A673 (cell line): ENCODE measurements around the gene DIP2B. TPM values are rescaled to one million over a fixed set of nuclear protein-coding genes. Genes with fewer than 3 reads are reported as not detected.

Source experiments
- BruUV-seq: library from RNA; stranded (reverse); fragments of 400-500 nt; replicated peaks from 2 replicates; lab custom pipeline; 2021; lab: Mats Ljungman, UMichigan
- CTCF ChIA-PET: fragments of 300-600 bp; sonication (Branson Sonifier 250); formaldehyde crosslinking; loops from one replicate; lab custom pipeline; 2022; ENCODE audit warnings: antibody characterized with exemption; lab: Charles Lee
- POLR2A ChIA-PET: fragments of 300-600 bp; sonication (Branson Sonifier 250); formaldehyde crosslinking; loops from one replicate; lab custom pipeline; 2022; ENCODE audit warnings: antibody characterized with exemption; ENCODE audit not compliant: low non-redundant PET; lab: Charles Lee
- DNase-seq: peaks from one replicate; pipeline ENCODE4 v3.0.0-alpha.2; 2015; ENCODE audit warnings: low spot score
- H3K27ac ChIP-seq: fragments of 200-600 bp; sonication (generic); 2 replicates; pipeline ENCODE4 v1.5.1; 2016; ENCODE audit warnings: mixed run types, low read depth, mild to moderate bottlenecking, mixed read lengths, antibody characterized with exemption, low read length; ENCODE audit not compliant: poor library complexity, severe bottlenecking
- H3K27me3 ChIP-seq: fragments of 200-600 bp; sonication (generic); replicated peaks from 2 replicates; pipeline ENCODE4 v1.6.1; 2017; ENCODE audit warnings: mixed run types, low read depth, mild to moderate bottlenecking, mixed read lengths, antibody characterized with exemption, low read length; ENCODE audit not compliant: insufficient read depth, poor library complexity
- H3K36me3 ChIP-seq: fragments of 200-600 bp; sonication (generic); 2 replicates; pipeline ENCODE4 v1.6.1; 2016; ENCODE audit warnings: mixed run types, mild to moderate bottlenecking, mixed read lengths, antibody characterized with exemption, low read length; ENCODE audit not compliant: insufficient read depth, poor library complexity, severe bottlenecking
- H3K4me1 ChIP-seq: fragments of 200-600 bp; sonication (generic); 2 replicates; pipeline ENCODE4 v1.6.1; 2017; ENCODE audit warnings: mixed run types, mild to moderate bottlenecking, mixed read lengths, antibody characterized with exemption, low read length; ENCODE audit not compliant: insufficient read depth, poor library complexity, severe bottlenecking
- H3K4me3 ChIP-seq: fragments of 200-600 bp; sonication (generic); 2 replicates; pipeline ENCODE4 v1.5.1; 2016; ENCODE audit warnings: low read depth, mixed run types, mild to moderate bottlenecking, mixed read lengths, low read length; ENCODE audit not compliant: poor library complexity, severe bottlenecking
- H3K9me3 ChIP-seq: fragments of 200-600 bp; sonication (generic); 2 replicates; pipeline ENCODE4 v1.6.1; 2016; ENCODE audit warnings: mixed run types, low read depth, mild to moderate bottlenecking, mixed read lengths, antibody characterized with exemption, low read length; ENCODE audit not compliant: poor library complexity, severe bottlenecking
- EZH2 ChIP-seq: fragments of 200-600 bp; sonication (generic); IDR thresholded peaks from 2 replicates; pipeline ENCODE4 v1.6.1; 2017; ENCODE audit warnings: borderline replicate concordance, low read depth, mild to moderate bottlenecking, mixed read lengths, antibody characterized with exemption, low read length; ENCODE audit not compliant: poor library complexity, severe bottlenecking
- intact Hi-C: fragments of 100-400 bp; cut with micrococcal nuclease; formaldehyde crosslinking; loops from one replicate; pipeline ENCODE4 v1.10.0; 2022; ENCODE audit not compliant: unreplicated experiment
- total RNA-seq: library from RNA; stranded (reverse); gene quantifications from 2 replicates; pipeline ENCODE4 v1.2.3, GENCODE V29; 2021
- TF ChIP-seq, protein P1 (sequence below): fragments of 300-800, 200-600 bp; sonication (generic); conservative IDR thresholded peaks from 2 replicates; pipeline ENCODE4 v1.5.1; 2017; ENCODE audit warnings: low read depth, mild to moderate bottlenecking, antibody characterized with exemption, low read length, moderate library complexity, mixed read lengths

Gene DIP2B
- total RNA-seq, 1 experiment from 2014 or later = 40.5 TPM

DNA sequence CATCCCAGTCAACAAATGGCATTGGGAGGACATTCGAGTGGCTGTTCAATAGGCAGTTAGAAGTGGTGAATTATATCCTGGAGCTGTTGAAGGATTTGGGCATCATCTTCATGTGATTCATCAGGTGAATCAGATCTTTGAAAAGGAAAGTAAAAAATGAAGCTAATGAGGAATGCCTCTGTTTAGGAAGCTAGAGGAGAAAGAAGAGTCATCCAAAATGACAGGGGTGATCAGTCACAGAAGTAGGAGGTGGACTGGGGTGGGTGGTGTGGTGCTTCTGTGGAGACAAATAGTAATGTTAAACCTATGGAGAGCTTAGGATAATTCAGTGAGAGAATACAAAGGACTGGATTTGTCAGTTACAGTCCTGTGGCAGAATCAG, 32.7 kb downstream of the DIP2B start:
- no TSS peak for BruUV-seq
- no peak for DNase-seq
- intact Hi-C loops = no loop called here
- ChIA-PET CTCF (no interaction called here), POLR2A (no interaction called here)
- no peak overlapping the region for H3K4me3 ChIP-seq
- no peaks in the 10 kb centered on the region for H3K27me3 ChIP-seq
- H3K4me1 ChIP-seq = peaks cover 45% of the 10 kb centered on the region
- H3K9me3 ChIP-seq = no peaks in the 10 kb centered on the region
- H3K27ac ChIP-seq = peak overlapping the region; percentile 68
- no peak for TF ChIP-seq EZH2
- TF ChIP-seq, protein P1, sequence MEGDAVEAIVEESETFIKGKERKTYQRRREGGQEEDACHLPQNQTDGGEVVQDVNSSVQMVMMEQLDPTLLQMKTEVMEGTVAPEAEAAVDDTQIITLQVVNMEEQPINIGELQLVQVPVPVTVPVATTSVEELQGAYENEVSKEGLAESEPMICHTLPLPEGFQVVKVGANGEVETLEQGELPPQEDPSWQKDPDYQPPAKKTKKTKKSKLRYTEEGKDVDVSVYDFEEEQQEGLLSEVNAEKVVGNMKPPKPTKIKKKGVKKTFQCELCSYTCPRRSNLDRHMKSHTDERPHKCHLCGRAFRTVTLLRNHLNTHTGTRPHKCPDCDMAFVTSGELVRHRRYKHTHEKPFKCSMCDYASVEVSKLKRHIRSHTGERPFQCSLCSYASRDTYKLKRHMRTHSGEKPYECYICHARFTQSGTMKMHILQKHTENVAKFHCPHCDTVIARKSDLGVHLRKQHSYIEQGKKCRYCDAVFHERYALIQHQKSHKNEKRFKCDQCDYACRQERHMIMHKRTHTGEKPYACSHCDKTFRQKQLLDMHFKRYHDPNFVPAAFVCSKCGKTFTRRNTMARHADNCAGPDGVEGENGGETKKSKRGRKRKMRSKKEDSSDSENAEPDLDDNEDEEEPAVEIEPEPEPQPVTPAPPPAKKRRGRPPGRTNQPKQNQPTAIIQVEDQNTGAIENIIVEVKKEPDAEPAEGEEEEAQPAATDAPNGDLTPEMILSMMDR = no peak
- H3K36me3 ChIP-seq = no peaks in the 10 kb centered on the region

- Histone ChIP-seq H3K4me1 (peaks cover 43% of the 10 kb centered on the region), H3K27me3 (no peaks in the 10 kb centered on the region), H3K4me3 (no peak overlapping the region), H3K27ac (peak overlapping the region; percentile 68), H3K36me3 (no peaks in the 10 kb centered on the region), H3K9me3 (no peaks in the 10 kb centered on the region)
- TF ChIP-seq, protein P1 = no peak
- no peak for TF ChIP-seq EZH2
- BruUV-seq = no TSS peak
- no peak for DNase-seq
- POLR2A ChIA-PET = interaction anchor here (0.6 kb wide), 1 partner anchor 112 kb away, joined by 5 read pairs; no protein-coding TSS in a partner anchor
- CTCF ChIA-PET = no interaction called here
- intact Hi-C loops = no loop called here
Measured at GRCh38 chr12:50538182-50538581, 33.4 kb downstream of the DIP2B start.

GRCh38 chr12:50541139-50541538, 36.4 kb downstream of the DIP2B start:
- CTCF ChIA-PET = no interaction called here
- H3K4me3 ChIP-seq = no peak overlapping the region
- DNase-seq = no peak
- H3K4me1 ChIP-seq = peaks cover 47% of the 10 kb centered on the region
- BruUV-seq = no TSS peak
- POLR2A ChIA-PET = no interaction called here
- TF ChIP-seq EZH2 = no peak
- TF ChIP-seq, protein P1 = no peak
- no peaks in the 10 kb centered on the region for H3K9me3 ChIP-seq
- H3K27me3 ChIP-seq = no peaks in the 10 kb centered on the region
- peak overlapping the region; percentile 41 for H3K27ac ChIP-seq
- no peaks in the 10 kb centered on the region for H3K36me3 ChIP-seq
- intact Hi-C loops = no loop called here
